ENCODE data around the gene PDILT. TPM values are rescaled to one million over a fixed set of nuclear protein-coding genes. Genes with fewer than 3 reads are reported as not detected.

PDILT gene
- total RNA-seq, 1 experiment from 2014 or later = not detected

DNA sequence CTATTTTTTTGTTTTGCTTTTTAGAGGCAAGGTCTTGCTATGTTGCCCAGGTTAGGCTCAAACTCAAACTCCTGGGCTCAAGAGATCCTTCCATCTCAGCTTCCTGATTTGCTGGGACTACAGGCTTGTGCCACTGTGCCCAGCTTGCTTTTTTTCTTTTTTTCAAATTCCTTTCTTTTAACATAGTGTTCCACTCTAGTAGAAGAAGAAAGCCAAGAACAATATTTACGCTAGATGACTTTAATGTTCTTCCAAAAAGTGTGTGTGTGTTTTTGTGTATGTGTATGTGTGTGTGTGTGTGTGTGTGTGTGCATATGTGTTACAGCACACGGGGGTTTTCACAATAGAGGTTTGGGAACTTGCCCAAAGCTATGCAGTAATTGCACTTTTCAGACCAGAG is 41.3 kb downstream of the PDILT start:
- peaks cover 23% of the 10 kb centered on the region for H3K27me3 Mint-ChIP-seq (ENCODE audit: low read depth)
- Histone ChIP-seq H3K79me2 (ENCODE audit: insufficient read depth, low read length) (no peaks in the 10 kb centered on the region; the same call in 1 of the 2 replicates), H3K23ac (ENCODE audit: insufficient read length, low read depth, low read length) (no peak overlapping the region), H3T11ph (ENCODE audit: low read length) (no peak overlapping the region), H3K23me2 (ENCODE audit: insufficient read length, low read depth, low read length, poor library complexity, severe bottlenecking) (no peaks in the 10 kb centered on the region), H3K9me3 (ENCODE audit: control insufficient read depth, low read depth, low read length) (no peaks in the 10 kb centered on the region), H2BK120ac (ENCODE audit: low read depth, low read length, poor library complexity, severe bottlenecking) (no peak overlapping the region), H3K14ac (ENCODE audit: insufficient read depth, low read length) (no peak overlapping the region), H3K27ac (ENCODE audit: insufficient read length, low read depth, low read length) (no peak overlapping the region), H3K4me1 (ENCODE audit: insufficient read depth, low read length) (no peaks in the 10 kb centered on the region), H4K5ac (ENCODE audit: insufficient read length, low read depth, low read length) (no peak overlapping the region), H3K27me3 (ENCODE audit: insufficient read depth, low read length) (no peaks in the 10 kb centered on the region), H3K18ac (ENCODE audit: insufficient read length, low read depth, low read length) (no peak overlapping the region), H3K4ac (ENCODE audit: low read depth, low read length) (no peak overlapping the region), H3K56ac (ENCODE audit: insufficient read length, low read depth, low read length) (no peak overlapping the region), H3K4me2 (ENCODE audit: insufficient read depth, insufficient read length, low read length) (no peak overlapping the region), H2BK5ac (ENCODE audit: insufficient read length, low read length) (no peak overlapping the region), H2AK5ac (ENCODE audit: insufficient read length, low read length) (no peak overlapping the region), H2AFZ (ENCODE audit: low read length) (no peak overlapping the region), H2BK12ac (ENCODE audit: insufficient read length, low read depth, low read length) (no peak overlapping the region), H3K9ac (ENCODE audit: extremely low read depth, insufficient read length, low read length) (no peak overlapping the region), H2BK15ac (ENCODE audit: low read depth, low read length) (no peak overlapping the region), H4K20me1 (ENCODE audit: control insufficient read depth, insufficient read depth, insufficient read length) (no peaks in the 10 kb centered on the region), H3K79me1 (ENCODE audit: insufficient read depth, low read depth, low read length, poor library complexity, severe bottlenecking) (no peaks in the 10 kb centered on the region), H4K8ac (replicated peaks; ENCODE audit: insufficient read length, low read depth, low read length) (no peak overlapping the region), H4K91ac (ENCODE audit: insufficient read length, low read depth, low read length) (no peak overlapping the region), H2BK20ac (ENCODE audit: low read depth, low read length, poor library complexity, severe bottlenecking) (no peak overlapping the region)
- H3K9me3 Mint-ChIP-seq = no peaks in the 10 kb centered on the region
- H3K4me3 Mint-ChIP-seq = no peak overlapping the region
- TF ChIP-seq, protein P1, sequence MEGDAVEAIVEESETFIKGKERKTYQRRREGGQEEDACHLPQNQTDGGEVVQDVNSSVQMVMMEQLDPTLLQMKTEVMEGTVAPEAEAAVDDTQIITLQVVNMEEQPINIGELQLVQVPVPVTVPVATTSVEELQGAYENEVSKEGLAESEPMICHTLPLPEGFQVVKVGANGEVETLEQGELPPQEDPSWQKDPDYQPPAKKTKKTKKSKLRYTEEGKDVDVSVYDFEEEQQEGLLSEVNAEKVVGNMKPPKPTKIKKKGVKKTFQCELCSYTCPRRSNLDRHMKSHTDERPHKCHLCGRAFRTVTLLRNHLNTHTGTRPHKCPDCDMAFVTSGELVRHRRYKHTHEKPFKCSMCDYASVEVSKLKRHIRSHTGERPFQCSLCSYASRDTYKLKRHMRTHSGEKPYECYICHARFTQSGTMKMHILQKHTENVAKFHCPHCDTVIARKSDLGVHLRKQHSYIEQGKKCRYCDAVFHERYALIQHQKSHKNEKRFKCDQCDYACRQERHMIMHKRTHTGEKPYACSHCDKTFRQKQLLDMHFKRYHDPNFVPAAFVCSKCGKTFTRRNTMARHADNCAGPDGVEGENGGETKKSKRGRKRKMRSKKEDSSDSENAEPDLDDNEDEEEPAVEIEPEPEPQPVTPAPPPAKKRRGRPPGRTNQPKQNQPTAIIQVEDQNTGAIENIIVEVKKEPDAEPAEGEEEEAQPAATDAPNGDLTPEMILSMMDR (conservative IDR thresholded peaks at IDR 0.05) = no peak
- no peak overlapping the region for H3K27ac Mint-ChIP-seq
- no peaks in the 10 kb centered on the region; a peak in 1 of 7 replicates for H3K36me3 Mint-ChIP-seq (ENCODE audit: insufficient read depth in 1 of 3, low read depth in 3 of 3)
- DNase-seq = no peak
- no peaks in the 10 kb centered on the region for H3K4me1 Mint-ChIP-seq
- WGBS (ENCODE audit: extremely low coverage, insufficient read length, low lambda C conversion rate) = no CpG with 5 or more reads among the region's 2 CpGs

Data from H9 (cell line).